Cerebellar nuclear complex (tissue), 1 donor: ENCODE results near the gene TMEM170B.

Source experiments
- DNase-seq, 2 experiments: peaks; one replicate each; lab custom pipeline; 2025; lab: John Stamatoyannopoulos, UW

Gene TMEM170B

GRCh38 chr6:11537229-11538051, at the start of gene TMEM170B:
TMEM170B (plus strand) TSS chr6:11537749; CDS start chr6:11538278, 529 bp downstream.
- DNase-seq, result peak; percentile 38 to 85

GRCh38 chr6:11490996-11491395, 46.6 kb upstream of the TMEM170B start:
- DNase-seq, result no peak

- DNase-seq, result no peak
These were observed 45.7 kb upstream of the TMEM170B start for GRCh38 chr6:11491596-11492463.

GRCh38 chr6:11492464-11493290, 44.9 kb upstream of the TMEM170B start:
- no peak for DNase-seq

GRCh38 chr6:11493974-11494373, 43.6 kb upstream of the TMEM170B start:
- DNase-seq, result no peak

- no peak for DNase-seq
These were observed 42.6 kb upstream of the TMEM170B start for GRCh38 chr6:11494786-11495564.

GRCh38 chr6:11495565-11496145, 41.9 kb upstream of the TMEM170B start:
- DNase-seq, result no peak

GRCh38 chr6:11496152-11497060, 41.1 kb upstream of the TMEM170B start:
- DNase-seq, result peak; percentile 27 to 84

GRCh38 chr6:11497107-11497506, 40.4 kb upstream of the TMEM170B start:
- no peak for DNase-seq

- DNase-seq, result no peak
These were observed 39.7 kb upstream of the TMEM170B start for GRCh38 chr6:11497881-11498280.

- no peak for DNase-seq
These were observed 37.5 kb upstream of the TMEM170B start for GRCh38 chr6:11500008-11500407.

GRCh38 chr6:11509471-11509870, 28.1 kb upstream of the TMEM170B start:
- DNase-seq, result no peak

GRCh38 chr6:11514672-11515071, 22.9 kb upstream of the TMEM170B start:
- no peak for DNase-seq

- DNase-seq, result no peak
These were observed 21.8 kb upstream of the TMEM170B start for GRCh38 chr6:11515763-11516162.

- no peak for DNase-seq
These were observed 14.5 kb upstream of the TMEM170B start for GRCh38 chr6:11522812-11523605.

- no peak for DNase-seq
These were observed 11.9 kb upstream of the TMEM170B start for GRCh38 chr6:11525468-11526155.

- no peak for DNase-seq
These were observed 11.4 kb upstream of the TMEM170B start for GRCh38 chr6:11526156-11526505.

- no peak for DNase-seq
These were observed 10.2 kb upstream of the TMEM170B start for GRCh38 chr6:11527274-11527870.
